HepG2 (cell line): ENCODE measurements around the gene HDDC2. TPM values are rescaled to one million over a fixed set of nuclear protein-coding genes. Genes with fewer than 3 reads are reported as not detected.

ENCODE experiments used
- ATAC-seq: fragments of 200-7000 bp; cut with Tn5 transposase; 3 replicates; pipeline ENCODE4 v1.9.1; 2020; ENCODE audit warnings: mild to moderate bottlenecking, moderate library complexity
- BruUV-seq: library from RNA; stranded (reverse); fragments of 400-500 nt; replicated peaks from 2 replicates; lab custom pipeline; 2021; lab: Mats Ljungman, UMichigan
- CTCF ChIA-PET: fragments of 300-600 bp; formaldehyde crosslinking; extraction: SDS; loops from one replicate; lab custom pipeline; 2021; ENCODE audit warnings: low total read pairs, inconsistent platforms, low intra/inter-chr PET ratio; lab: Yijun Ruan, JAX
- POLR2A ChIA-PET: fragments of 350-600 bp; sonication (Branson Sonifier 250); formaldehyde crosslinking; loops from one replicate; lab custom pipeline; 2020; ENCODE audit warnings: antibody characterized with exemption, inconsistent platforms; lab: Yijun Ruan, JAX
- DNase-seq: peaks from one replicate; pipeline ENCODE4 v3.0.0-alpha.2; 2015; ENCODE audit warnings: low spot score
- FAIRE-seq: peaks from 3 replicates; lab custom pipeline; 2011; peaks lifted over from hg19 to GRCh38; lab: Jason Lieb, UNC
- H2AFZ ChIP-seq: one replicate; pipeline ENCODE4 v1.6.1; 2011; ENCODE audit warnings: low read length, inconsistent platforms
- H3K27ac ChIP-seq: fragments of 300-600 bp; 3 replicates; pipeline ENCODE4 v1.8.0; 2011; ENCODE audit warnings: mixed run types, mild to moderate bottlenecking, mixed read lengths, low read length, inconsistent platforms; ENCODE audit not compliant: insufficient read depth; ENCODE audit errors: extremely low read length
- H3K27me3 ChIP-seq, 2 experiments: fragments of 200-600 bp in 1 of 2; 2 replicates in 1 of 2; 3 replicates in 1 of 2; pipeline versions ENCODE4 v1.6.0 to v1.8.0; 2011; ENCODE audit warnings: low read length in 2 of 2, mild to moderate bottlenecking in 2 of 2, moderate library complexity in 2 of 2, inconsistent platforms in 1 of 2; ENCODE audit not compliant: insufficient read depth in 2 of 2, control insufficient read depth in 1 of 2
- H3K36me3 ChIP-seq, 2 experiments: fragments of 200-600 bp in 1 of 2; replicated peaks in 1 of 2; 2 replicates in 1 of 2; 3 replicates in 1 of 2; pipeline versions ENCODE4 v1.5.1 to v1.8.0; 2011; ENCODE audit warnings: low read length in 2 of 2, inconsistent platforms in 1 of 2; ENCODE audit not compliant: insufficient read depth in 2 of 2, control insufficient read depth in 1 of 2
- H3K4me1 ChIP-seq: 2 replicates; pipeline ENCODE4 v1.5.1; 2012; ENCODE audit warnings: low read length, inconsistent platforms; ENCODE audit not compliant: insufficient read depth
- H3K4me2 ChIP-seq: 2 replicates; pipeline ENCODE4 v1.6.0; 2011; ENCODE audit warnings: low read depth, low read length, inconsistent platforms
- H3K4me3 ChIP-seq, 3 experiments: fragments of 200-600 bp in 1 of 3; sonication (generic), shearing (Covaris generic) in 1 of 3; replicated peaks in 1 of 3; 2 replicates each; pipeline ENCODE4 v1.5.1; 2011 to 2016; ENCODE audit warnings: low read length in 3 of 3, inconsistent platforms in 2 of 3, low read depth in 2 of 3, mild to moderate bottlenecking in 2 of 3, control low read depth in 1 of 3, mixed read lengths in 1 of 3; ENCODE audit not compliant: insufficient read depth in 1 of 3
- H3K79me2 ChIP-seq: one replicate; pipeline ENCODE4 v1.6.1; 2011; ENCODE audit warnings: low read length, inconsistent platforms; ENCODE audit not compliant: insufficient read depth
- H3K9ac ChIP-seq: 2 replicates; pipeline ENCODE4 v1.6.0; 2011; ENCODE audit warnings: mild to moderate bottlenecking, low read depth, low read length, inconsistent platforms; ENCODE audit not compliant: insufficient read depth
- H3K9me3 ChIP-seq: 2 replicates; pipeline ENCODE4 v1.5.1; 2012; ENCODE audit warnings: mild to moderate bottlenecking, low read length
- H4K20me1 ChIP-seq: 2 replicates; pipeline ENCODE4 v1.6.0; 2011; ENCODE audit warnings: inconsistent platforms, mild to moderate bottlenecking, low read length, moderate library complexity; ENCODE audit not compliant: insufficient read depth
- ARID4A ChIP-seq: sonication (generic); formaldehyde crosslinking; IDR thresholded peaks from 2 replicates; pipeline ENCODE4 v1.5.0; 2020; ENCODE audit warnings: mild to moderate bottlenecking, missing genetic modification reagents, borderline replicate concordance
- ATF6 ChIP-seq: sonication (generic); formaldehyde crosslinking; conservative IDR thresholded peaks from 2 replicates; pipeline ENCODE4 v1.4.0; 2020; ENCODE audit warnings: missing genetic modification reagents
- ATM ChIP-seq: fragments of 450-650 bp; IDR thresholded peaks from 2 replicates; pipeline ENCODE4 v1.7.1; 2017; ENCODE audit warnings: mild to moderate bottlenecking, borderline replicate concordance
- CENPT ChIP-seq: sonication (generic); formaldehyde crosslinking; IDR thresholded peaks from 2 replicates; pipeline ENCODE4 v1.8.0; 2022; ENCODE audit warnings: low read depth, mild to moderate bottlenecking, moderate library complexity, missing genetic modification reagents
- FOXP1 ChIP-seq, 2 experiments: fragments of 450-650 bp in 1 of 2; IDR thresholded peaks; 2 replicates each; pipeline ENCODE4 v1.6.1; 2017 to 2018; ENCODE audit warnings: antibody characterized with exemption in 1 of 2
- ISX ChIP-seq: sonication (generic); formaldehyde crosslinking; conservative IDR thresholded peaks from 2 replicates; pipeline ENCODE4 v1.5.0; 2020; ENCODE audit warnings: missing genetic modification reagents
- JUN ChIP-seq: sonication (generic); formaldehyde crosslinking; IDR thresholded peaks from 2 replicates; pipeline ENCODE4 v1.4.0; 2020; ENCODE audit warnings: mild to moderate bottlenecking, missing genetic modification reagents
- MNT ChIP-seq: fragments of 450-650 bp; IDR thresholded peaks from 2 replicates; pipeline ENCODE4 v1.6.1; 2016
- MTERF4 ChIP-seq: sonication (generic); formaldehyde crosslinking; IDR thresholded peaks from 2 replicates; pipeline ENCODE4 v1.8.0; 2023; ENCODE audit warnings: mild to moderate bottlenecking, missing genetic modification reagents
- NBN ChIP-seq: fragments of 450-650 bp; conservative IDR thresholded peaks from 2 replicates; pipeline ENCODE4 v1.6.1; 2017
- SNAPC5 ChIP-seq: sonication (generic); formaldehyde crosslinking; IDR thresholded peaks from 2 replicates; pipeline ENCODE4 v1.8.1; 2023; ENCODE audit warnings: mild to moderate bottlenecking, missing genetic modification reagents, borderline replicate concordance
- TBL1XR1 ChIP-seq: fragments of 150-350 bp; IDR thresholded peaks from 2 replicates; pipeline ENCODE4 v1.6.1; 2014; ENCODE audit warnings: borderline replicate concordance, low read length; ENCODE audit not compliant: partially characterized antibody
- ZNF580 ChIP-seq: IDR thresholded peaks from 2 replicates; pipeline ENCODE4 v1.6.1; 2016; ENCODE audit warnings: low read depth, borderline replicate concordance
- ZNF761 ChIP-seq: sonication (generic); formaldehyde crosslinking; conservative IDR thresholded peaks from 2 replicates; pipeline ENCODE4 v1.4.0; 2020; ENCODE audit warnings: mild to moderate bottlenecking, missing genetic modification reagents
- WGBS: methylation state at CpG from one replicate; pipeline ENCODE4 v1.1.6; 2017; ENCODE audit warnings: low lambda C conversion rate; 5-methylcytosine and 5-hydroxymethylcytosine counted together
- in situ Hi-C: cut with HindIII; loops from 2 replicates; pipeline ENCODE4 v1.10.0; 2017; ENCODE audit warnings: low pct_unique_long_range_greater_than_20kb; ENCODE audit not compliant: extremely low pct_ligation_motif_present
- intact Hi-C: fragments of 100-400 bp; cut with micrococcal nuclease; formaldehyde crosslinking; loops from one replicate; pipeline ENCODE4 v1.10.0; 2022; ENCODE audit not compliant: unreplicated experiment
- polyA plus RNA-seq, 8 experiments: library from polyadenylated mRNA; depleted of rRNA in 3 of 8; stranded (reverse) in 7 of 8; unstranded in 1 of 8; fragments of >200 nt; fragmentation: Illumina TruSeq in 4 of 8; extraction: Trizol in 4 of 8; gene quantifications; 2 replicates each; pipeline versions ENCODE4 v1.2.1 to v1.2.3, GENCODE V29; 2011 to 2016; ENCODE audit warnings: low read depth in 4 of 8, missing spikeins in 1 of 8, mixed read lengths in 1 of 8; ENCODE audit not compliant: insufficient read depth in 1 of 8
- total RNA-seq, 5 experiments: library from RNA; depleted of rRNA; stranded (reverse); fragments of >200 nt; fragmentation: Illumina TruSeq; extraction: Trizol; gene quantifications; 2 replicates each; pipeline ENCODE4 v1.2.3, GENCODE V29; 2016; ENCODE audit warnings: low read depth in 1 of 5

HDDC2 gene
- total and polyA plus RNA-seq, 2 of the 13 experiments (the other 11 are each of a cell fraction or from before 2014, with no cell fraction given), result 76.7 to 78.7 TPM

- TF ChIP-seq ATF6 (CRISPR knock-in tag), result no peak
Measured at GRCh38 chr6:125231133-125231532, 70.6 kb downstream of the HDDC2 start (continued).

GRCh38 chr6:125230674-125231073, 71.1 kb downstream of the HDDC2 start:
- POLR2A ChIA-PET, result no interaction called here
- no peak for FAIRE-seq
- WGBS, result 0% methylated on average over 3 of the region's 3 CpGs

More at GRCh38 chr6:125230674-125231073, 71.1 kb downstream of the HDDC2 start:
- ATAC-seq (no peak), DNase-seq (no peak)
- Histone ChIP-seq H3K4me2 (no peak overlapping the region), H4K20me1 (no peaks in the 10 kb centered on the region), H3K36me3 (no peaks in the 10 kb centered on the region), H3K4me1 (no peaks in the 10 kb centered on the region), H3K9ac (no peak overlapping the region), H3K79me2 (no peaks in the 10 kb centered on the region), H3K27me3 (no peaks in the 10 kb centered on the region), H3K4me3 (no peak overlapping the region), H3K27ac (no peak overlapping the region), H3K9me3 (no peaks in the 10 kb centered on the region), H2AFZ (no peak overlapping the region)
- intact Hi-C loops (no loop called here), in situ Hi-C loops (no loop called here)
- BruUV-seq, result no TSS peak
- CTCF ChIA-PET, result no interaction called here
- TF ChIP-seq ISX (CRISPR knock-in tag) (no peak), MNT (no peak), TBL1XR1 (no peak), JUN (CRISPR knock-in tag) (no peak), ATM (no peak), FOXP1 (IDR thresholded peaks at IDR 0.05) (no peak), FOXP1 (CRISPR knock-in tag; IDR thresholded peaks at IDR 0.05) (no peak), SNAPC5 (no peak), NBN (no peak), ZNF580 (CRISPR knock-in tag) (no peak), ZNF761 (CRISPR knock-in tag) (no peak), MTERF4 (CRISPR knock-in tag) (no peak), CENPT (no peak), ARID4A (no peak)
